NCI-H82 (cell line): ENCODE data around the gene RBMS1.
"Not testable (repeated sequence)": the region's sequence is repeated elsewhere in the genome, so short reads cannot be mapped to it uniquely, and the experiment has no call there.

Experiments
- DNase-seq: peaks from one replicate; lab custom pipeline; 2025; lab: John Stamatoyannopoulos, UW

The RBMS1 gene

GRCh38 chr2:160502478-160502877, 8.9 kb upstream of the RBMS1 start:
- no peak for DNase-seq

GRCh38 chr2:160501370-160501769, 7.8 kb upstream of the RBMS1 start:
- peak; percentile 31 for DNase-seq

- peak; percentile 73 for DNase-seq
These were observed 6.3 kb upstream of the RBMS1 start for GRCh38 chr2:160499865-160500264.

- no peak for DNase-seq
These were observed 4.5 kb upstream of the RBMS1 start for GRCh38 chr2:160498137-160498536.

GRCh38 chr2:160494201-160494644, 616 bp upstream of the RBMS1 start:
- DNase-seq, result peak; percentile 53

- peak; percentile 90 for DNase-seq
These were observed 993 bp downstream of the RBMS1 start for GRCh38 chr2:160492401-160493226.

- peak; percentile 40 for DNase-seq
These were observed 1.7 kb downstream of the RBMS1 start for GRCh38 chr2:160491911-160492371.

GRCh38 chr2:160490733-160491685, 2.6 kb downstream of the RBMS1 start:
- DNase-seq, result no peak

GRCh38 chr2:160489111-160489510, 4.5 kb downstream of the RBMS1 start:
- no peak for DNase-seq

GRCh38 chr2:160488289-160488688, 5.3 kb downstream of the RBMS1 start:
- not testable (repeated sequence) for DNase-seq

- peak; percentile 26 for DNase-seq
These were observed 7.3 kb downstream of the RBMS1 start for GRCh38 chr2:160486341-160486740.

- DNase-seq, result peak; percentile 8
These were observed 8.6 kb downstream of the RBMS1 start for GRCh38 chr2:160484859-160485520.

GRCh38 chr2:160482673-160483072, 10.9 kb downstream of the RBMS1 start:
- DNase-seq, result peak; percentile 86

- no peak for DNase-seq
These were observed 14.3 kb downstream of the RBMS1 start for GRCh38 chr2:160479269-160479668.

- no peak for DNase-seq
These were observed 14.9 kb downstream of the RBMS1 start for GRCh38 chr2:160478660-160479059.

GRCh38 chr2:160477032-160477431, 16.6 kb downstream of the RBMS1 start:
- no peak for DNase-seq

GRCh38 chr2:160474891-160475787, 18.5 kb downstream of the RBMS1 start:
- DNase-seq, result no peak

- DNase-seq, result no peak
These were observed 19.3 kb downstream of the RBMS1 start for GRCh38 chr2:160474319-160474645.

- no peak for DNase-seq
These were observed 19.9 kb downstream of the RBMS1 start for GRCh38 chr2:160473468-160474318.

GRCh38 chr2:160472839-160473251, 20.8 kb downstream of the RBMS1 start:
- no peak for DNase-seq
